ENCODE data around the gene CHST8. TPM values are rescaled to one million over a fixed set of nuclear protein-coding genes. Genes with fewer than 3 reads are reported as not detected.

CHST8 gene
- total RNA-seq, 1 donor, result not detected

GRCh38 chr19:33697766-33698165 lies 76.0 kb downstream of the CHST8 start:
- no peak for DNase-seq (ENCODE audit: low read depth)
- TF ChIP-seq, protein P1, sequence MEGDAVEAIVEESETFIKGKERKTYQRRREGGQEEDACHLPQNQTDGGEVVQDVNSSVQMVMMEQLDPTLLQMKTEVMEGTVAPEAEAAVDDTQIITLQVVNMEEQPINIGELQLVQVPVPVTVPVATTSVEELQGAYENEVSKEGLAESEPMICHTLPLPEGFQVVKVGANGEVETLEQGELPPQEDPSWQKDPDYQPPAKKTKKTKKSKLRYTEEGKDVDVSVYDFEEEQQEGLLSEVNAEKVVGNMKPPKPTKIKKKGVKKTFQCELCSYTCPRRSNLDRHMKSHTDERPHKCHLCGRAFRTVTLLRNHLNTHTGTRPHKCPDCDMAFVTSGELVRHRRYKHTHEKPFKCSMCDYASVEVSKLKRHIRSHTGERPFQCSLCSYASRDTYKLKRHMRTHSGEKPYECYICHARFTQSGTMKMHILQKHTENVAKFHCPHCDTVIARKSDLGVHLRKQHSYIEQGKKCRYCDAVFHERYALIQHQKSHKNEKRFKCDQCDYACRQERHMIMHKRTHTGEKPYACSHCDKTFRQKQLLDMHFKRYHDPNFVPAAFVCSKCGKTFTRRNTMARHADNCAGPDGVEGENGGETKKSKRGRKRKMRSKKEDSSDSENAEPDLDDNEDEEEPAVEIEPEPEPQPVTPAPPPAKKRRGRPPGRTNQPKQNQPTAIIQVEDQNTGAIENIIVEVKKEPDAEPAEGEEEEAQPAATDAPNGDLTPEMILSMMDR (IDR thresholded peaks at IDR 0.05; ENCODE audit: insufficient read depth, low read depth, low read length), result no peak
- H3K4me3 ChIP-seq (ENCODE audit: low read depth, low read length), result no peak overlapping the region

DNA sequence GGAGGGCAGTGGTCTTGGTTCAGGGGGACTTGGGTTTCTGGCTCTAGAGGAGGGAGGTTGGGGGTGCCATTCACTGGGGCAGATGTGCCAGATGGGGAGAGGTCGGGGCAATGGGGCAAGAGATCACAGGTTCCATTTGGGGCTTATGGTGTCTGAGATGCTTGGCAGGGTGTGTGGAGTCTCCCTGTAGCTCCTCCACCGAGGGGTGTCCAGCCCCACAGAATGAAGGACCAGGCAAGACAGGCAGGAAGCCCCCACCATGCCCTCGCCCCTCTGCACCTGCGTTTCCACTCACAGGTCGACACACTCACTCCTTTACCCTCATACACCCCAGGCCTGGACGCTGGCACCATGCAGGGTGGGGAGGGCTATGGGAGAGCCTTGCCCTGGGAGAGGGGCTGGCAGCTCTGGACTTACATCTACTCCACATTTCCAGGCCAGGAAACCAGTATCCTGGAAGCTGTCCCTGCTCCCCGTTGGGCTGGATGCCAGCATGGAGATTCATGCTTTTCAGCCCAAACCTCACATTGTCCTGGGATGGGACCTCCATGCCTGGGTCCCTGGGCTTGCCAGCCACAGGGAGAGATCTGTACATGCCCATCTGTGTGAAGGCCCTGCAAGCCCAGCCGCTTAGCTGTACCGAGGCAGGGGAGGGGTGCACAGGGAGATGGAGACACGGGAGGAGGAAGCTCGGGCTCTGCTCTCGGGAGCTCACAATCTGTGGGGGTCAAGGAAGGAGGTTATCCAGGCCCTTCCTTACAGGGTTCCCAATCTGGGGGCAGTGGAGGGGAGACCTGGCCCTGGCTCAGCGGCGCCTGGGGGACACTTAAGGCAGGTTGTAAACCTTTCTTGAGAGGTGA lies 77.1 kb downstream of the CHST8 start:
- TF ChIP-seq, protein P1 (IDR thresholded peaks at IDR 0.05; ENCODE audit: insufficient read depth, low read depth, low read length), result no peak
- DNase-seq (ENCODE audit: low read depth), result no peak
- no peak overlapping the region for H3K4me3 ChIP-seq (ENCODE audit: low read depth, low read length)

DNA sequence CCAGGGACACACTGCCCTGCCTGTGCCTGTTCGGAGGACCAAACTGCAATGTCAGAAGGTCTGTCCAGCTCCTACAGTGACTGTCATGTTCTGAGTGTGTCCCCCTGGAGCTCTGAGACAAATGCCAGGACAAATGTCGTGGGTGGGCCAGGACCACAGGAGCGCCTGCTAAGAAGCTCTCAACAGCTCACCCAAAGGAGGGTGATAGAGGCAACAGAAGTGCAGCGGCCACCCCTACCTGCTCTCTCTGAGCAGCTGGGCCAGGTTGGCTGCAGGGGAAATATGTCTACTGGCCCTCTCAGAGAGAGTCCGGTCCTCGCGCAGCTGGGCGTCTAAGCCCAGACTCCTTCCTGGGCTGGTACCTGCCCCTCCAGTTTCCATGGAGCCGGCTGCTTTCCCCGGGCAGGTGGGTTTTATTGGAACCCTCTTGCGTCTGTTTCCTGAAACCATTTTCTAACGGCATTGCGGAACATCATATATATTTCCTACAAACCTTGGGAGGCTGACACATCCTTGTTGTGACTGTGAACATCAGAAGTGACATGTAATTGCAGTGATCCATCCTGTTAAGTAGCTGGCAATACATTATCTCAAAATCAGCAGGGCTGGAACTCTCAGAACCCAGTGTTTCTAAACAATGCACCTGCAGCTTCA lies 78.1 kb downstream of the CHST8 start:
- no peak overlapping the region for H3K4me3 ChIP-seq (ENCODE audit: low read depth, low read length)
- TF ChIP-seq, protein P1 (IDR thresholded peaks at IDR 0.05; ENCODE audit: insufficient read depth, low read depth, low read length), result no peak
- no peak for DNase-seq (ENCODE audit: low read depth)

GRCh38 chr19:33700408-33701013 lies 78.8 kb downstream of the CHST8 start:
- TF ChIP-seq, protein P1 (IDR thresholded peaks at IDR 0.05; ENCODE audit: insufficient read depth, low read depth, low read length), result no peak
- no peak for DNase-seq (ENCODE audit: low read depth)
- H3K4me3 ChIP-seq (ENCODE audit: low read depth, low read length), result no peak overlapping the region

GRCh38 chr19:33701565-33701964 lies 79.8 kb downstream of the CHST8 start:
- no peak overlapping the region for H3K4me3 ChIP-seq (ENCODE audit: low read depth, low read length)
- TF ChIP-seq, protein P1 (IDR thresholded peaks at IDR 0.05; ENCODE audit: insufficient read depth, low read depth, low read length), result no peak
- DNase-seq (ENCODE audit: low read depth), result no peak

DNA sequence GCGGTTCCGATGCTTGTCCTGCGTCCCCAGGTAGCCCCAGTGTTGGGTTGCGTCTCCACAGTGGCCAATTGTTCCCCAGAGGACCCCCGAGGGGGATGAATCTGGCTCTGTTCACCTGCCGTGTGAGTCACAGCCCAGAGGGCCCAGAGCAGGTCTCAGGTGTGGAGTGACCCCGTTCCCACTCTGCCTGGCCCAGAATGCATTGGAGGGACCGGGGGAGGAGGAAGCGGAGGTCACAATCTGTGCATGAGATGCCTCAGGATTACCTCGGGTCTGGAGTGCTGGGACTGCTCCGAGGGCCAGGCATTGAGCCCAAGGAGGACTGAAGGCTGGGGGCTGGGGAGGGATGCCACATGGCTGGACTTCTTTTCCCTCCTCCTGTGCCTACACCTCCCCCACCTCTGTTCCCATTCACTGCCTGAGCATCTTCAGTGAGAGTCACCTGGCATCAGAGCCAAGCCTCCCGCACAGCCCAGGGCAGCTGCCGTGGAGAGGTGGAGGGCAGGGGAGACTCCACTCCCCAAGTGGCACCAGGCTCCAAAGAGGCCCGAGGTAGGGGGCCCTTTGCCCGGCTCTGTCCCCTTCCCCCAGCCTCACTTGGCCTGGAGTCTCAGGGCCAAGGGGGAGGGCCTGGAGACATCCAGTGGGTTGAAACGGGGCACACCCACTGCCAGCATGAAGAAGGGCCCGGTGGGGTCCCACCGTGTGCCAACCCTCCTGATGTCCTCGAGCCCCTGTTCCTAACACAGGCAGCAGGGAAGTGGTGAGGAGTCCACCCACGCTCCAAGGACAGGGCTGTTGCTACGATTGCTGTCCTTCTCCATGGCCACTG lies 81.1 kb downstream of the CHST8 start:
- TF ChIP-seq, protein P1 (IDR thresholded peaks at IDR 0.05; ENCODE audit: insufficient read depth, low read depth, low read length), result no peak
- no peak overlapping the region for H3K4me3 ChIP-seq (ENCODE audit: low read depth, low read length)
- DNase-seq (ENCODE audit: low read depth), result no peak

Measured in fibroblast of villous mesenchyme (primary cell).